CD14-positive monocyte (primary cell): ENCODE data around the gene HGFAC. TPM values are rescaled to one million over a fixed set of nuclear protein-coding genes. Genes with fewer than 3 reads are reported as not detected.

Experiments
- DNase-seq, 3 donors: peaks; one replicate each; pipeline ENCODE4 v3.0.0-alpha.2; 2011 to 2022
- H2AFZ ChIP-seq: 2 replicates; pipeline ENCODE4 v1.6.0; 2012; ENCODE audit warnings: mild to moderate bottlenecking, low read depth, low read length, inconsistent platforms; ENCODE audit not compliant: insufficient read depth, poor library complexity, severe bottlenecking
- H3K27ac ChIP-seq, 2 donors: 1 replicate in 1 of 2; 2 replicates in 1 of 2; pipeline ENCODE4 v1.5.1; 2012 to 2013; ENCODE audit warnings: low read length in 2 of 2, control low read depth in 1 of 2, inconsistent platforms in 1 of 2, low read depth in 1 of 2, mild to moderate bottlenecking in 1 of 2
- H3K27me3 ChIP-seq, 2 donors: one replicate each; pipeline versions ENCODE4 v1.6.0 to v1.6.1; 2011 to 2013; ENCODE audit warnings: low read length in 2 of 2; ENCODE audit not compliant: control insufficient read depth in 2 of 2, insufficient read depth in 2 of 2
- H3K36me3 ChIP-seq, 2 donors: replicated peaks in 1 of 2; 1 replicate in 1 of 2; 2 replicates in 1 of 2; pipeline versions ENCODE4 v1.5.1 to v1.6.1; 2012 to 2013; ENCODE audit warnings: low read length in 2 of 2, control low read depth in 1 of 2, inconsistent platforms in 1 of 2, mild to moderate bottlenecking in 1 of 2; ENCODE audit not compliant: insufficient read depth in 2 of 2, control insufficient read depth in 1 of 2
- H3K4me1 ChIP-seq, 2 donors: 1 replicate in 1 of 2; 2 replicates in 1 of 2; pipeline versions ENCODE4 v1.5.1 to v1.6.1; 2012 to 2013; ENCODE audit warnings: low read length in 2 of 2, control low read depth in 1 of 2, inconsistent platforms in 1 of 2, mild to moderate bottlenecking in 1 of 2, moderate library complexity in 1 of 2; ENCODE audit not compliant: insufficient read depth in 2 of 2, control insufficient read depth in 1 of 2
- H3K4me2 ChIP-seq: replicated peaks from 2 replicates; pipeline ENCODE3; 2012; ENCODE audit warnings: low read length, moderate library complexity, mild to moderate bottlenecking; ENCODE audit not compliant: poor library complexity, severe bottlenecking; ENCODE audit errors: extremely low read depth
- H3K4me3 ChIP-seq, 3 experiments: fragments of 200-600 bp in 1 of 3; sonication (generic) in 1 of 3; replicated peaks in 1 of 3; 1 replicate in 2 of 3; 2 replicates in 1 of 3; pipeline ENCODE4 v1.5.1; 2011 to 2013; ENCODE audit warnings: low read length in 3 of 3, mild to moderate bottlenecking in 3 of 3, control low read depth in 2 of 3, low read depth in 2 of 3, inconsistent platforms in 1 of 3, moderate library complexity in 1 of 3
- H3K79me2 ChIP-seq: 2 replicates; pipeline ENCODE4 v1.6.0; 2012; ENCODE audit warnings: mild to moderate bottlenecking, control low read depth, inconsistent platforms, low read length, moderate library complexity; ENCODE audit not compliant: insufficient read depth
- H3K9ac ChIP-seq: 2 replicates; pipeline ENCODE4 v1.6.0; 2017; ENCODE audit warnings: low read length, mild to moderate bottlenecking; ENCODE audit not compliant: insufficient read depth, poor library complexity, severe bottlenecking
- H3K9me3 ChIP-seq, 2 donors: replicated peaks in 1 of 2; 1 replicate in 1 of 2; 2 replicates in 1 of 2; pipeline versions ENCODE4 v1.5.1 to v1.6.1; 2012 to 2013; ENCODE audit warnings: low read length in 2 of 2, control low read depth in 1 of 2; ENCODE audit not compliant: control insufficient read depth in 1 of 2, insufficient read depth in 1 of 2
- H4K20me1 ChIP-seq: 2 replicates; pipeline ENCODE4 v1.6.0; 2012; ENCODE audit warnings: mild to moderate bottlenecking, low read length, control low read depth, moderate library complexity; ENCODE audit not compliant: insufficient read depth
- H3K27ac Mint-ChIP-seq, 7 donors: one replicate each; pipeline ENCODE4 v1.8.0; 2020; ENCODE audit warnings: mild to moderate bottlenecking in 7 of 7, mixed read lengths in 7 of 7, moderate library complexity in 6 of 7, inconsistent platforms in 2 of 7
- H3K27me3 Mint-ChIP-seq, 3 donors: one replicate each; pipeline ENCODE4 v1.8.0; 2021 to 2022; ENCODE audit warnings: low read depth in 3 of 3, mild to moderate bottlenecking in 3 of 3, mixed read lengths in 3 of 3, moderate library complexity in 3 of 3, inconsistent platforms in 1 of 3
- H3K36me3 Mint-ChIP-seq, 2 donors: one replicate each; pipeline ENCODE4 v1.8.0; 2020; ENCODE audit warnings: mixed read lengths in 2 of 2, inconsistent platforms in 1 of 2, mild to moderate bottlenecking in 1 of 2
- H3K4me1 Mint-ChIP-seq: one replicate; pipeline ENCODE4 v1.8.0; 2020; ENCODE audit warnings: mild to moderate bottlenecking, mixed read lengths
- H3K4me3 Mint-ChIP-seq, 2 donors: one replicate each; pipeline ENCODE4 v1.8.0; 2020; ENCODE audit warnings: mild to moderate bottlenecking in 2 of 2, mixed read lengths in 2 of 2, moderate library complexity in 1 of 2
- H3K9me3 Mint-ChIP-seq, 7 donors: one replicate each; pipeline ENCODE4 v1.8.0; 2020 to 2022; ENCODE audit warnings: mixed read lengths in 7 of 7, mild to moderate bottlenecking in 6 of 7, moderate library complexity in 6 of 7, inconsistent platforms in 2 of 7
- CTCF ChIP-seq: fragments of 200-600 bp; IDR thresholded peaks from one replicate; pipeline ENCODE4 v1.8.0; 2022; ENCODE audit warnings: antibody characterized with exemption, mild to moderate bottlenecking
- WGBS: methylation state at CpG from one replicate; pipeline ENCODE4 v1.1.5; 2013; ENCODE audit warnings: missing lambda C conversion rate; ENCODE audit not compliant: insufficient coverage; 5-methylcytosine and 5-hydroxymethylcytosine counted together
- intact Hi-C, 2 donors: fragments of 100-400 bp; cut with micrococcal nuclease; formaldehyde crosslinking; loops; one replicate each; pipeline versions ENCODE4 v1.15.0 to v1.15.1; 2023
- polyA plus RNA-seq, 3 donors: library from polyadenylated mRNA; depleted of rRNA in 1 of 3; unstranded in 2 of 3; stranded (reverse) in 1 of 3; fragments of 300-500 nt in 2 of 3; fragments of >200 nt in 1 of 3; fragmentation: Illumina TruSeq in 2 of 3; gene quantifications; 1 replicate in 2 of 3; 2 replicates in 1 of 3; pipeline ENCODE4 v1.2.3, GENCODE V29; 2012 to 2021

The HGFAC gene
- polyA plus RNA-seq, 3 donors = 0.17 TPM; not detected in 2

GRCh38 chr4:3486541-3487540 is 45.1 kb downstream of the HGFAC start:
- Histone ChIP-seq H4K20me1 (no peaks in the 10 kb centered on the region), H3K79me2 (no peaks in the 10 kb centered on the region), H3K27me3 (peaks cover 0 to 38% of the 10 kb centered on the region in 2 donors), H3K27ac (no peak overlapping the region), H3K4me3 (no peak overlapping the region), H3K4me2 (no peak overlapping the region), H3K36me3 (no peaks in the 10 kb centered on the region), H3K9ac (no peak overlapping the region), H3K9me3 (no peaks in the 10 kb centered on the region), H2AFZ (no peak overlapping the region), H3K4me1 (peaks cover 6 to 10% of the 10 kb centered on the region in 2 donors)
- H3K4me1 Mint-ChIP-seq = peaks cover 3% of the 10 kb centered on the region
- no peak overlapping the region for H3K27ac Mint-ChIP-seq
- H3K27me3 Mint-ChIP-seq = peaks cover 49 to 89% (median 63%) of the 10 kb centered on the region in 3 donors
- no peak for DNase-seq
- intact Hi-C loops = no loop called here
- no peaks in the 10 kb centered on the region for H3K36me3 Mint-ChIP-seq
- peaks cover 0 to 3% (median 0%) of the 10 kb centered on the region in 7 donors for H3K9me3 Mint-ChIP-seq
- WGBS = 80% methylated on average over 23 of the region's 25 CpGs
- TF ChIP-seq CTCF = no peak
- H3K4me3 Mint-ChIP-seq = no peak overlapping the region

GRCh38 chr4:3487861-3488260 is 46.1 kb downstream of the HGFAC start:
- H3K9me3 ChIP-seq = no peaks in the 10 kb centered on the region
- no peaks in the 10 kb centered on the region for H3K36me3 ChIP-seq
- intact Hi-C loops = no loop called here
- H3K27me3 Mint-ChIP-seq = peaks cover 45 to 89% (median 64%) of the 10 kb centered on the region in 3 donors
- peaks cover 0 to 38% of the 10 kb centered on the region in 2 donors for H3K27me3 ChIP-seq
- 66% methylated on average over 4 of the region's 7 CpGs for WGBS
- H3K4me3 ChIP-seq = no peak overlapping the region
- H3K27ac ChIP-seq = no peak overlapping the region
- H3K36me3 Mint-ChIP-seq = no peaks in the 10 kb centered on the region
- H3K4me3 Mint-ChIP-seq = no peak overlapping the region
- H3K4me1 Mint-ChIP-seq = peaks cover 3% of the 10 kb centered on the region
- H3K79me2 ChIP-seq = no peaks in the 10 kb centered on the region
- no peak for TF ChIP-seq CTCF
- no peak overlapping the region for H3K27ac Mint-ChIP-seq
- H4K20me1 ChIP-seq = no peaks in the 10 kb centered on the region
- H3K9ac ChIP-seq = no peak overlapping the region
- no peak for DNase-seq
- H3K4me2 ChIP-seq = no peak overlapping the region
- no peak overlapping the region for H2AFZ ChIP-seq
- peaks cover 0 to 3% (median 0%) of the 10 kb centered on the region in 7 donors for H3K9me3 Mint-ChIP-seq
- peaks cover 6 to 10% of the 10 kb centered on the region in 2 donors for H3K4me1 ChIP-seq
